ENCODE measurements around the gene DRAP1.

The DRAP1 gene, protein sequence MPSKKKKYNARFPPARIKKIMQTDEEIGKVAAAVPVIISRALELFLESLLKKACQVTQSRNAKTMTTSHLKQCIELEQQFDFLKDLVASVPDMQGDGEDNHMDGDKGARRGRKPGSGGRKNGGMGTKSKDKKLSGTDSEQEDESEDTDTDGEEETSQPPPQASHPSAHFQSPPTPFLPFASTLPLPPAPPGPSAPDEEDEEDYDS
- total RNA-seq = 34.7 to 110 (median 51.3) reads per million in 17 experiments

DNA sequence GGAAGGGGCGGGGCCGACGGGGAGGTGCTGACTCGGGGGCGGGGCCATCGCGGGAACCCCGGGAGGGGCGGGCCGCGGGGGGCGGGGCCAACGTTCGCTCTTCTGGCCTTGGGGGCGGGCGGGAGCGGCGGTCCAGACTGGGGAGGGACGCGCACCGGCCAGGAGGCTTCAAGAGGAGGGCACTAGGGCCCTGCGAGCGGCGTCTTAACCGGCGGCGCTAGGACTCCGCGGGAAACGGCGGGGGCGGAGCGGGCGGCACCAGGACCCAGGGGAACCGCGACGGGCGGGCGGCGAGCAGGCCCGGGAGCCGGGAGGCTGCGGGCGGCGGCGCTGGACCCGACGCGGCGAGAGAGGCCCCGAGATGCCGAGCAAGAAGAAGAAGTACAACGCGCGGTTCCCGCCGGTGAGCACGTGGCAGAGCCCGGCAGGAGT, at the start of gene DRAP1:
Gene DRAP1 (plus strand): TSS at position 286 of the 432 bp plus-strand sequence. CDS start 76 bp downstream, at position 362.
- peak; percentile 99 to 100 (median 100) for DNase-seq

DNA sequence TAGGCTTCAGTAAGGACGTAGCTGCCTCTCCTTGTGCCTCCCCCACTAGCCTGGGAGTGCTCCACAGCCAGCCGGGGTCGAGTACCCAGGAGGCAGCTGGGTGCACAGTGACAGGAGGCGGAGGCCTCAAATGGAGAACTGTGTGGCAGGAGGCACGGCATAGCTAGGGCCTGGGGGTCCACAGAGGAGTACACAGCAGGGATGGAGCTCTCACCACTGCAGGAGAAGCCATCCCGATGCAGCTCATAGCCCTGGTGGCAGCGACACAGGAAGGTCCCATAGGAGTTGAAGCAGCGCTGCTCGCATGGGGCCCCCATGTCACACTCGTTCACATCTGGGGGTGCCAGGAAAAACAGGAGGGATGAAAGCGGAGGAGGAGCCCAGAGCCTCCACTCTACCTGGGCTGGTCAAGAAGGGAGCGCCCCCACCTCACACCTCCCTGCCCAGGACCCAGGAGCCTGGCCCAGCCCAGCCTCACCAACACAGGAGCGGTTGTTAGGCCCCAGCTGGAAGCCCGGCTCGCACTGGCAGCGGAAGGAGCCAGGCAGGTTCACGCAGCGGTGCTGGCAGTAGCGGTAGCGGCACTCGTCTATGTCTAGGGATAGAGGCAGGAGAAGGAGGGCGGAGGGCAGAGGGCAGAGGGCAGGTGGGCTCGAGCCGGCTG, 49.5 kb upstream of the DRAP1 start:
- no peak for DNase-seq

DNA sequence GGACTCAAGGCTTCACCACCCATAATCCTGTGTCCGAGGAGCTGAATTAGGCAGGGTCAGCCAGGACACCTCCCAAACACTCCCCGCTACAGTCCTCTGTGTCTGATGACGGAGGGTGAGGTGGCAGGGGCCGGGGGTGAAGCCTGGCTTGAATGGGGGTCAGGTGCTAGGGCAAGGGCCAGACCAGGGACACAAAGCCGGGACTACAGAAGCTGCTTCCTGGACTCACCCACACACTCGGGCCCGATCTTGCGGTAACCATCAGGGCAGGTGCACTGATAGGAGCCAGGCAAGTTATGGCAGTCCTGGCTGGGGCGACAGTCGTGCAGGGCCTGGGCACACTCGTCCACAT, 48.9 kb upstream of the DRAP1 start:
- no peak for DNase-seq

DNA sequence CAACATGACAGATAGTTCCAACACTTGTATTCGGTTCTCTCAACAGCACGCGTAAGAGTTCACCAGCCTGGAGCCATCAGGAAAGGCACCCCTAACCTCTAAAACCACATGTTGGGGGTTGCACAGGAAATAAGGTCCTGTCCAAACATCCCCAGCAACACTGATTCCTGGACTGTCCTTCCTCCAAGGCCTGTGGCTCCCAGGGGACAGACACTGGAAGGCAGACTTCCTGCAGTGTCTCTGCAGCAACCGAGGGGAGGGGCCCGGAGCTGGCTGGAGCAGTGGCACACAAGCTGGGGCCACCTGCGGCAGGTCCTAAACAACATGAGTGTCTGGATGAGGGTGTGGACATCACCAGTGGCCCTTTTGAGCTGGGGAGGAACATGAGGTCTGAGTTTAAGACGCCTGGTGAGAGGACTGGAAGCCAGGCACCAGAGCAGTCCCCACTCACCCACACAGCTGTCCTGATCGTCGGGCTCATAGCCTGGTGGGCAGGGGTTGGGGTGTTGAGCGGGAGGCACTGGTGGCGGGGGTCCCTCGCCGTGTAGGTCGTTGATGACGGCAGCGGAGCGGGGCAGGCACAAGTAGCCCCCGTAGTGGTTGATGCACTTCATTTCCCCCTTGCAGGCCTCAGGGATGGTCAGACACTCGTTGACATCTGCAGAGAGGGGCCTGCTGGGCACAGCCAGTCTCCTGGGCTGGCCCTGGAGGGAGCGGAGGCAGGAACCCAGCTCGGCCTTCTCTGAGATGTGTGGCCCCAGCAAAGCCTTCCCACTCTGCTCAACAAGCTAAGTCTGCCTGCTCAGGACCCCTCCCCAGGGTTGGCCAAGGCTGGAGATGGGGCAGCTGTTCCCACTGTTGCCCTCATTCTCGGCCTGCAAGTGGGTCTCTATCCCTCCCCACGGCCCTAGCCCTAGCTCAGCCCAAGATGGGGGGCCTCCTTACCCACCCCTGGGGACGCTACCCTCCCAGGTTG, 48.2 kb upstream of the DRAP1 start:
- no peak for DNase-seq

DNA sequence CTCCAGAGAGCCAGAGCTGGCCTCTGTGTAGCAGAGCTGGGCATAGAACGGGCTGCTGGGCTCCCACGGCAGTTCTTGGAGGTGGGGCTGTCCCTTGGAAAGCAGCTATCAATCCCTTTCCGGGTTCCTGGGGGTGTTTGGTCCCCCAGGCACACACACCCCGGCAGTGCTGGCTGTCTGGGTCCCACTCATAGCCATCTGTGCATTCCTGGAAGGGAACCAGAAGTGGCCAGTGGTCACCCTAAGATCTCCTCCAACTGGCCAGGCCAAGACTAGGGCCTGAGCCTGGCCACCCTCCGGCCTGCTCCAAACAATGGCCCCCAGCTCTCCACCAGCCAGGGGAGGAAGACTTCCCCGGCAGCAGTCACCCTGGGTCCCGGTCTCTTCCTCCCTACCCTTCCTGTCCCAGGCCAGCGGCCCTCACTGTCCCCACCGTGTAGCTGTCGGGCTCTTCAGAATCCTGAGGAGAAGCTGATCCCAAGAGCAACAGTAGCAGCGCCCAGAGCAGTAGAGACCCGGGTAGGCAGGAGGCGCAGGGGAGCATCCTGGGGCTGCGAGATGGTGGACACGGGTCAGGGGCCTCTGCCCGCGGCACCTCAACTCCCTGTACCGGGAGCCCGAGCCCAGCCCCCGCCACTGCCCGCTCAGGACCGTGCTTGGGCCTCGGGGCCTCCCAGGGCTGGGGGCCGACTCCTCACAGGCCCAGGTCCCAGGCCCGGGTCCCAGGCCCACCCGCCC, 47.2 kb upstream of the DRAP1 start:
- DNase-seq = no peak

DNA sequence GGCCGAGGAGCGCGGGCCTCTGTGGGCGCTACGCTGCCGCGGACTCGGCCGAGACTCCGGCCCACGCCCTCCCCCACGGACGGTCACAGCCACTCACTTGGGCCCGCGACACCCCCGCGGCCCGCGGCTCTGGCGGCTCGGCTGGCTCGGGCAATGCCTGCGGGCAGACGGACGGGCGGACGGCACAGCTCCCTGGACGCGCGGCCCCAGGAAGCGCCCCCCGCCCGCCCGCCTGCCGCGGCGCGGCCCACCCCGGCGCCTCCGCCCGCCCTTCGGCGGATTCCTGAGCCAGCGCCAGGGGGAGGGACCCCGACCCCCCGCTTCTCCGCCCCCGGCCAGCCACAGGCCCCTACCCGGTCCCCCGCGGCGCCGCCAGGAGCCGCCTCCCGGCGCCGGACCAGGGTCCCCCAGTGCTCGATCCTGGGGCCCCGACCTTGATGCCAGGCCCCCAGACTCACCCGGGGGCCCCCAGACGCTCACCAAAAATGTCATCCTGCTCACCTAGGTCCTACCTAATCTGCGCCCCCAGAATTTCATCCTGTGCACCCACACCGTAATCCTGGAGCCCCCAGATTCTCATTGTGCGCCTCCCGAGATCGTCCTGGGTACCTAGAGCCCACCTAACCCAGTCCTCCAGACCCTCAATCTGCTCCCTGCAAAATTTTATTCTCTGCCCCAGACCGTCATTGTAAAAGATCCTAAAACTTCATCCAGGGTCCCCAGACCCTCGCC, 46.5 kb upstream of the DRAP1 start, which contains the start of gene EFEMP2:
Gene EFEMP2 (minus strand): TSS at position 215 of the 732 bp plus-strand sequence. CDS start 446 bp downstream, outside the sequence.
- peak in 1 of 4 experiments; percentile 50 for DNase-seq

DNA sequence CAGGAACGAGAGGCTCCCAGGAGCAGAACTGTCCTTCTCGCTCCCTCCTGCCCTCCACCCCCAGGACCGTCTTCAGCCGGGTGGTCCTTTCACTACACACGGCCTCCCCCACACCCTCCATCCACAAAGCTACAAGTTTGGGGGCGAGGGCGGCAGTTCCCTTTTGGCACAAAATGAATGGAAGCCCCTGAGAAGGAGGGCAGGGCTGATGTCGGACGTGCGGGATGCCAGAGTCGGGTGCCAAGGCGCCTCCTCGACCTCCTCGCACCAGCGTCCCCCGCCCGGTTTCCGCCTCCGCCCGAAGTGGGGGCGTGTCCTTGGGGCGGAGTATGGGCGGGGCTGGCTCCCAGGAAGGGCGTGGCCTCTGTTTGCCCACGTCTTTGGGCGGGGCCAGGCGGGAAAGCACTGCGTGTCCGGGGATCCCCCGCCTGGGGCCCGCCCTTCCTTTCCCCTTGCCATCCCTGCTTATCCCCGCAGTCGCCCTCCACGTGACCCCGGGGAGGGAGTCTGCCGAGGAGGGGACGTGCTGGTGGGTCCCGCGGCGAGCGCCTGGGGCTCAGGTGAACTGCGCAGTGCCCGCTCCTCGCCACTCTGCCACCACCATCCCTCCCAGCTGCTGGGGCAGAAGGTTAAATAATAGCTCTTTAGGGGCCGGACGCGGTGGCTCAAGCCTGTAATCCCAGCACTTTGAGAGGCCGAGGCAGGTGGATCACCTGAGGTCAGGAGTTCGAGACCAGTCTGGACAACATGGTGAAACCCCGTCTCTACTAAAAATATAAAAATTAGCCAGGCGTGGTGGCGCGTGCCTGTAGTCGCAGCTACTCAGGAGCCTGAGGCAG, 45.7 kb upstream of the DRAP1 start:
- peak; percentile 93 to 98 (median 96) for DNase-seq

DNA sequence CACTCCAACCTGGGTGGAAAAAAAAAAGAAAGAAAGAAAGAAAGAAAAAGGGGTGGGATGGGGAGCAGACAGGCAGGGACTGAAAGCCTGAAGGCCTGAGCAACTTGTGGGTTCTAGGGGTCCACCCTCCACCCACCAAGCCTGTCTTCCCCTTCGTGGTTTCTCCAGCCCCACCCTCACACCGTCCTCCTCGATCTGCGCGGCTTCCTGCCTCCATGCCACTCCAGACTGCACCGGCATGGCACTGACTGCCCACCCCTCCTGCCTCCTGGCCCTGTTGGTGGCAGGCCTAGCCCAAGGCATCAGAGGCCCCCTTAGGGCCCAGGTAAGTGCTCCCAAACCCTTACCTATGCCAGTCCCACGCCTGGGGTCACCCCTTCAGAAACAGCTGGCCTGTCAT, 39.6 kb upstream of the DRAP1 start, which contains the start of gene CTSW:
Gene CTSW (plus strand): TSS at position 221 of the 400 bp plus-strand sequence. CDS start 18 bp downstream, at position 239.
- peak in 3 of 4 experiments; percentile 25 to 46 (median 42) for DNase-seq

DNA sequence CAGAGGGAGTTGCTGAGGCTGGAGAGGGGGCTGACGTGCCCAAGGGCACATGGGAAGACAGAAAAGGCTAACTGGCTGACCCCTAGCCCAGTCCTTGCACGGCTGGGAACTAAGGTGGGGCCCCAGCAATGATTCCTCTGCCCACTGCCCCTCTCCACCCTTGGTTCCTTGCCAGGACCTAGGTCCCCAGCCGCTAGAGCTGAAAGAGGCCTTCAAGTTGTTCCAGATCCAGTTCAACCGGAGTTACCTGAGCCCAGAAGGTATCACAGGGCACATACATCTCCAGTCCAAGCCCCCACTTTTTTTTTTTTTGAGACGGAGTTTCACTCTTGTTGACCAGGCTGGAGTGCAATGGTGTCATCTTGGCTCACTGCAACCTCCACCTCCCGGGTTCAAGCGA, 39.2 kb upstream of the DRAP1 start:
- DNase-seq = no peak

DNA sequence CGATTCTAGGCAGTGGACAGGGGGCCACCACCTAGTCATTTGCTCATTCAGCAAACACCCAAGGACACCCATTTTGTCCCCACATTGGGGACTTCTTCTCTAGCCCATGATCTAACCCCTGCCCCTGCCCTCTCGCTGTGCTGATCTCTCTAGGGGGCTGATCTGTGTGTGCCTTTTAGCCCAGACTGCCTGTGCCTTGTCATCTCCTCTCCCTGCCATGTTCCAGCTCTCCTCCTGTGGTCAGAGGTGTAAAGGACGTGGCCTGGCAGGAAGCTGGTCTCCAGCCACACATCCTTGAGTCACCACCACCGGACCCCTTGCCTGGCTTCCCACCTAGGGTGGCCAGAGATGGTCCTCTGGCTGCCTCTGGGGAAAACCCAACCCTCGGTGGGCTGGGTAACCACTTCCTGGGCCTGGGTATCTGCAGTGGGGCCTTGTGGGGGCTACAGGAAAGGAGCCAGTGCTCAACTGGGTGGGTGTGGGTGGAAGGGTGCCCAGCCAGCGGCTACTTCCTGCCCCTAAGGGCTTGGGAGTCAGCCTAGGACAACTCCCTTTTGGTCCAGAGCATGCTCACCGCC, 38.3 kb upstream of the DRAP1 start:
- DNase-seq = peak in 1 of 4 experiments; percentile 6

DNA sequence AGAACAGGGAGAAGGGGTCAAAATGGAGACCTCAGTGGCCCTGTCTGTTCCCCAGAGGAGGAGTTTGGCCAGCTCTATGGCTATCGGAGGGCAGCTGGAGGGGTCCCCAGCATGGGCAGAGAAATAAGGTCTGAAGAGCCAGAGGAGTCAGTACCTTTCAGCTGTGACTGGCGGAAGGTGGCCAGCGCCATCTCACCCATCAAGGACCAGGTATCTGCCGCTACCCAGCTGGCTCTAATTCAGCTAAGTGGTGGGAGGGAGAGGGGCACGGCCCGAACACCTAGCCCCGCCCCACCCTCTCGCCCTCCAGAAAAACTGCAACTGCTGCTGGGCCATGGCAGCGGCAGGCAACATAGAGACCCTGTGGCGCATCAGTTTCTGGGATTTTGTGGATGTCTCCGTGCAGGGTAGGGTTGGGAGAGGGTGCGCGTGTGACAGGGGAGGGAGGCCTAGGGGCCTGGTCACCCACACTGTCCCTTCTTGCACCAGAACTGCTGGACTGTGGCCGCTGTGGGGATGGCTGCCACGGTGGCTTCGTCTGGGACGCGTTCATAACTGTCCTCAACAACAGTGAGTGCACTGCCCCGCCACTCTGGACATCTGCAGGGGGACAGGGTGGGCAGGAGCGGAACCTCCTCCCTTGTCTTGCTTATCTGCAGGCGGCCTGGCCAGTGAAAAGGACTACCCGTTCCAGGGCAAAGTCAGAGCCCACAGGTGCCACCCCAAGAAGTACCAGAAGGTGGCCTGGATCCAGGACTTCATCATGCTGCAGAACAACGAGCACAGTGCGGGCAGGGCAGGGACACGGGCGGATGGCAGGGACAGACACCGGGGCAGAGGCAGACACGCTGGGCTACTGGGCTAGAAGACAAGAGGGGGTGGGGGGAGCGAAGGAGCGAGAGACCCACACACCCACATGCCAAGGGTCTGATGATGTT, 36.8 kb upstream of the DRAP1 start:
- peak in 1 of 4 experiments; percentile 1 for DNase-seq

DNA sequence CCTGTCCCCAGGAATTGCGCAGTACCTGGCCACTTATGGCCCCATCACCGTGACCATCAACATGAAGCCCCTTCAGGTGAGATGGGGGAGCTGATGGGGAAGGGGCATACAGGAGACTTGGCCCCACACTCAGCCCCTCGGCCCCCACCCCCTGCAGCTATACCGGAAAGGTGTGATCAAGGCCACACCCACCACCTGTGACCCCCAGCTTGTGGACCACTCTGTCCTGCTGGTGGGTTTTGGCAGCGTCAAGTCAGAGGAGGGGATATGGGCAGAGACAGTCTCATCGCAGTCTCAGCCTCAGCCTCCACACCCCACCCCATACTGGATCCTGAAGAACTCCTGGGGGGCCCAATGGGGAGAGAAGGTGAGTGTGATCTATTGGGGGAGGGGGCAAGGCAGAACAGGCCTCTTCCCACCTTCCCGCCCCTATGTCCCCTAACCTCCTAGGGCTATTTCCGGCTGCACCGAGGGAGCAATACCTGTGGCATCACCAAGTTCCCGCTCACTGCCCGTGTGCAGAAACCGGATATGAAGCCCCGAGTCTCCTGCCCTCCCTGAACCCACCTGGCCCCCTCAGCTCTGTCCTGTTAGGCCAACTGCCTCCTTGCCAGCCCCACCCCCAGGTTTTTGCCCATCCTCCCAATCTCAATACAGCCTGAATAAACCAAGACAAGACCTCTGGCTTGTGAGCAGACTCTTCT, 36.0 kb upstream of the DRAP1 start:
- DNase-seq = no peak

DNA sequence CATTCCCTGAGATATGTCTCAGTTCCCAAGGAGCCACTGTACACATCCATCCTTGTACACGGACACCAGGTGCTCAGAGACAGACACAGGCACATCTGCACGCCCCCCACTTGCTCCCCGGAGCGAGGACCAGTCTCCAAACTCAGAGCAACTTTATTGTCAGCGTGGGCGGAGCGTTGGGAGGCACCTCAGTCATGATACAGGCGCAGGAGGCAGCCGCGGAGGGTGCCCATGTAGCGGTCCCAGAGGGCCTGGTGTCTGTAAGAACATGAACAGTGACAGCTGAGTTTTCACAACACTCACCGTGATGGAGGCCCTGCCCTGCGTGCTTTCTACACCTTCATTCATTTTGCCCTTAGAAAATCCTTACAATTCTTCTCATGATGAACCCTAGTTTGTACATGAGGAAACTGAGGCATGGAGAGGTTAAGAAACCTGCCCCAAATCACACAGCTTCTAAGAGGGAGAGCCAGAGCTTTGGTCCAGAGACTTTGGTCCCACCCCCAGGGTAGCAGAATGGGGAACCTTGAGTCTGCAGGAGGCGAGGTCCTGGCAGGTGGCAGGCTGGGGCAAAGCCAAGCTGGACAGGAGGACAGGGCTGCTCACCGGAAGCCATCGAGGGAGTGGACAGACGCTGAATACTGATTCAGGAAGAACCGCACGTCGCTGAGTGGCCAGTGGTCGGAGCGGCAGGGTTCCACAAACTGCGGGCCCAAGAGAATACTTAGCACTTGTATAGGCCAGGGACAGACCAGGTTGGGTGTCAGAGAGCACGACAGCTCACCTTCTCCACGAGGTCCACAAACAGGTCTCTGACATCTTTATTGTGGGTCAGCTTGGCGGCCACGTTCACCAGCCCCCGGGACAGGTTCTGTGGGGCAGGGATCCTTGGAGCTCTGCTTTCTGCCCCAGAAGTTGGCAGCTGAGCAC, 35.2 kb upstream of the DRAP1 start:
- DNase-seq = peak in 1 of 4 experiments; percentile 1

DNA sequence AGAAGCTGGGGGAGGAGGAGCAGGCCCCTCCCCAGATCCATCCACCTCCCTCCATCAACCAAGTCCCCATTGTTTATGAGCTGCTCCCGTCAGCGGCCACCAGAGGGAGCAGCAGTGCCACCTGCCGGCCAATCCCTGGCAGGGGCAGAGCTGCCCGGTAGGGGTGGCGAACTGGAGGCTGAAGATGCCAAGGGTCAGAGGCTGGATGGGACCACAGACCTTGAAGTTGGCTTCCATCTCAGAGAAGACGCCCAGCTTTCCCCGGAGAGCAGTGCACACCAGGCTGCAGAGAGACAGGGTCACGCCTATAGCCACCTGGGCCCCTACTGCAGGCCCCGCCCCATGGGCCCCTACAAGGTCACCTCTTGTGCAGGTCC, 34.5 kb upstream of the DRAP1 start:
- DNase-seq = peak; percentile 88 to 93 (median 92)

DNA sequence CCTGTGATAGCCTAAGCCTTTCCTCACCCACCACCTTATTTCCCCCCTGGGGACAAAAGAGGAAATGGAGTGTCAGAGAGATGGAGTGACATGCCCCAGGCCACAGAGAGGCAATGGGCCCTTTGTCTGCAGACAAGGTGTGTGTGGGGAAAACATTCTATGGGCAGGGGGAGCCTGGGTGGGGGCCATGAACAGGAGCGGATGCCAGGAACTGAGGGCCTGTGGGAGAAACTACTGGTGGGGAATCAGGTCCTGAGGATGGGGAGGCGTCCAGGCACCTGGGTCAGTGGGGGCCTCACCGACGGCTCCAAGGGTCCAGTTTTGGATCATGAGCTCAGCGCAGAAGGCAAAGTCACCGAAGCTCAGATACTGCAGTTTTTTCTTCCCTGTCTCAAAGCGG, 34.0 kb upstream of the DRAP1 start:
- DNase-seq = peak in 1 of 4 experiments; percentile 0

DNA sequence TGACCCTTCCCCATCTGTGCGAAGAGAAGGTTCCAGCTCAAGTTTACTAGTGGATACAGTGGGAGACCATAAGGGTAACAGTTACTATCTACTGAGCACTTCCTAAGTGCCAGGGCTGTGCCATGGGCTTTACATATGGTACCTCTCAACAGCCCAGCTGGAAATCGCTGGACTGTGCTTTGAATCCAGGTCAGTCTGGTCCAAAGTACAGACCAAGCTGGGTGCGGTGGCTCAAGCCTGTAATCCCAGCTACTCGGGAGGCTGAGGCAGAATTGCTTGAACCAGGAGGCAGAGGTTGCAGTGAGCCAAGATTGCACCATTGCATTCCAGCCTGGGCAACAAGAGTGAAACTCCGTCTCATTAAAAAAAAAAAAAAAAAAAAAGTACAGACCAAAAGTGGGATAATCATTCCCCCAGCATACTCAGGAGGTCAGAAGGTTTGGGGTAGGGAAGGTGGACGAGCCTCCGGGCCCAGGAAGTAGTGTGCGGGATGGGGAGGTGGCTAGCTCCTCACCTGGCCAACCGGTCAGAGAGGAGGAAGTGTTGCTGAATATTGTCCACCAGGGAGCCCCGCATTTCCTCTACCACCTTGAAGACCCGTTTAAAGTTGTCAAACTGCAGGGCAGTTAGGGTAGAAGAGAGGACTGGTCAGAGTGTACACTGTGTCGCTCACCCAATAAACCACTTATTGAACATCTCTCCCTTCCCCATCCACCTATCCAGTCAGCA, 33.3 kb upstream of the DRAP1 start:
- peak in 1 of 4 experiments; percentile 0 for DNase-seq

Data from suppressor macrophage (primary cell).